Endothelial cell of umbilical vein (primary cell): ENCODE results near the gene TBC1D13. TPM values are rescaled to one million over a fixed set of nuclear protein-coding genes. Genes with fewer than 3 reads are reported as not detected.

Source experiments
- BruUV-seq: library from RNA; stranded (reverse); fragments of 400-500 nt; replicated peaks from 2 replicates; lab custom pipeline; 2021; lab: Mats Ljungman, UMichigan
- CTCF ChIA-PET: fragments of 300-600, 350-600 bp; sonication (Branson Sonifier 250); formaldehyde crosslinking; loops from one replicate; lab custom pipeline; 2021; ENCODE audit warnings: antibody characterized with exemption, inconsistent platforms; lab: Charles Lee
- POLR2A ChIA-PET: fragments of 300-600, 350-600 bp; sonication (Branson Sonifier 250); formaldehyde crosslinking; loops from one replicate; lab custom pipeline; 2021; ENCODE audit warnings: antibody characterized with exemption, inconsistent platforms; lab: Charles Lee
- DNase-seq: peaks from one replicate; pipeline ENCODE4 v3.0.0-alpha.2; 2011; ENCODE audit warnings: low read depth, low spot score
- FAIRE-seq: peaks from 2 replicates; lab custom pipeline; 2011; peaks lifted over from hg19 to GRCh38; lab: Jason Lieb, UNC
- H2AFZ ChIP-seq: 2 replicates; pipeline ENCODE4 v1.6.0; 2012; ENCODE audit warnings: low read depth, low read length, control low read depth, inconsistent platforms
- H3K27ac ChIP-seq: 2 replicates; pipeline ENCODE4 v1.5.1; 2011; ENCODE audit warnings: low read depth, mild to moderate bottlenecking, control low read depth, low read length, moderate library complexity; ENCODE audit not compliant: insufficient read depth
- H3K27me3 ChIP-seq, 2 experiments: 2 replicates each; pipeline versions ENCODE4 v1.6.0 to v1.6.1; 2011; ENCODE audit warnings: low read length in 2 of 2, mixed read lengths in 1 of 2; ENCODE audit not compliant: control insufficient read depth in 2 of 2, insufficient read depth in 2 of 2
- H3K36me3 ChIP-seq, 2 experiments: 2 replicates in 1 of 2; 3 replicates in 1 of 2; pipeline ENCODE4 v1.5.1; 2011; ENCODE audit warnings: low read length in 2 of 2, mild to moderate bottlenecking in 1 of 2, moderate library complexity in 1 of 2; ENCODE audit not compliant: control insufficient read depth in 2 of 2, insufficient read depth in 2 of 2; ENCODE audit errors: extremely low read depth in 1 of 2
- H3K4me1 ChIP-seq: 3 replicates; pipeline ENCODE4 v1.5.1; 2011; ENCODE audit warnings: mild to moderate bottlenecking, low read length; ENCODE audit not compliant: control insufficient read depth, insufficient read depth; ENCODE audit errors: extremely low read depth
- H3K4me2 ChIP-seq: 2 replicates; pipeline ENCODE4 v1.6.1; 2011; ENCODE audit warnings: low read length, control low read depth, mixed read lengths; ENCODE audit not compliant: insufficient read depth
- H3K4me3 ChIP-seq, 3 experiments: fragments of 200-600 bp in 1 of 3; sonication (generic), shearing (Covaris generic) in 1 of 3; replicated peaks in 1 of 3; 2 replicates each; pipeline ENCODE4 v1.5.1; 2011 to 2016; ENCODE audit warnings: control low read depth in 3 of 3, low read length in 3 of 3, mild to moderate bottlenecking in 2 of 3, inconsistent platforms in 1 of 3, low read depth in 1 of 3, moderate library complexity in 1 of 3; ENCODE audit not compliant: insufficient read depth in 1 of 3
- H3K79me2 ChIP-seq: 2 replicates; pipeline ENCODE4 v1.6.0; 2012; ENCODE audit warnings: low read length, inconsistent platforms; ENCODE audit not compliant: control insufficient read depth, insufficient read depth
- H3K9ac ChIP-seq: replicated peaks from 2 replicates; pipeline ENCODE3; 2011; ENCODE audit warnings: low read length, control low read depth; ENCODE audit not compliant: insufficient read depth; ENCODE audit errors: extremely low read depth
- H3K9me1 ChIP-seq: replicated peaks from 3 replicates; pipeline ENCODE4 v1.6.0; 2011; ENCODE audit warnings: mild to moderate bottlenecking, low read length; ENCODE audit not compliant: control insufficient read depth, insufficient read depth; ENCODE audit errors: extremely low read depth
- H3K9me3 ChIP-seq: replicated peaks from 2 replicates; pipeline ENCODE4 v1.5.1; 2012; ENCODE audit warnings: low read length, inconsistent platforms; ENCODE audit not compliant: control insufficient read depth, insufficient read depth
- H4K20me1 ChIP-seq: replicated peaks from 2 replicates; pipeline ENCODE3; 2011; ENCODE audit warnings: mild to moderate bottlenecking, low read length; ENCODE audit not compliant: control insufficient read depth, insufficient read depth; ENCODE audit errors: extremely low read depth
- CTCF ChIP-seq, 2 donors: IDR thresholded peaks; 1 replicate in 1 of 2; 2 replicates in 1 of 2; pipeline ENCODE4 v1.5.1; 2011; ENCODE audit warnings: low read length in 2 of 2, mild to moderate bottlenecking in 2 of 2, moderate library complexity in 2 of 2, control low read depth in 1 of 2, inconsistent platforms in 1 of 2, low read depth in 1 of 2; ENCODE audit not compliant: insufficient read depth in 1 of 2; ENCODE audit errors: extremely low read depth in 1 of 2
- EZH2 ChIP-seq: IDR thresholded peaks from 2 replicates; pipeline ENCODE4 v1.6.1; 2012; ENCODE audit warnings: borderline replicate concordance, low read depth, mild to moderate bottlenecking, moderate library complexity, low read length, inconsistent platforms; ENCODE audit not compliant: severe bottlenecking
- FOS ChIP-seq: IDR thresholded peaks from 2 replicates; pipeline ENCODE4 v1.6.1; 2011; ENCODE audit warnings: mild to moderate bottlenecking, low read length, moderate library complexity, borderline replicate concordance; ENCODE audit not compliant: insufficient read depth
- GATA2 ChIP-seq: IDR thresholded peaks from 2 replicates; pipeline ENCODE4 v1.7.0; 2011; ENCODE audit warnings: low read depth, mild to moderate bottlenecking, moderate library complexity, mixed read lengths, low read length; ENCODE audit not compliant: insufficient read length, insufficient read depth
- MAX ChIP-seq: IDR thresholded peaks from 2 replicates; pipeline ENCODE4 v1.6.1; 2011; ENCODE audit not compliant: insufficient read depth, insufficient read length
- MYC ChIP-seq: IDR thresholded peaks from one replicate; pipeline ENCODE4 v1.6.1; 2011; ENCODE audit warnings: mild to moderate bottlenecking, low read depth, low read length
- POLR2AphosphoS5 ChIP-seq: IDR thresholded peaks from 2 replicates; pipeline ENCODE4 v1.6.1; 2012; ENCODE audit warnings: low read depth, mild to moderate bottlenecking, control low read depth, low read length, moderate library complexity; ENCODE audit not compliant: insufficient read depth
- dilution Hi-C: fragments of 300-500 bp; cut with MboI; formaldehyde crosslinking; loops from one replicate; pipeline ENCODE4 v1.15.0; 2019; ENCODE audit warnings: low sequenced_read_pairs; ENCODE audit not compliant: extremely low pct_ligation_motif_present
- intact Hi-C: fragments of 100-400 bp; cut with micrococcal nuclease; formaldehyde crosslinking; loops from one replicate; pipeline ENCODE4 v1.10.0; 2022
- polyA plus RNA-seq, 4 experiments: library from polyadenylated mRNA; depleted of rRNA in 3 of 4; stranded (reverse) in 3 of 4; unstranded in 1 of 4; fragments of >200 nt; gene quantifications; 2 replicates each; pipeline versions ENCODE4 v1.2.1 to v1.2.3, GENCODE V29; 2011 to 2012; ENCODE audit warnings: missing spikeins in 1 of 4
- total RNA-seq: library from RNA; stranded (reverse); gene quantifications from 2 replicates; pipeline ENCODE4 v1.2.3, GENCODE V29; 2021

The TBC1D13 gene
- total and polyA plus RNA-seq, 2 donors (not counting 3 experiments of a cell fraction or from before 2014, with no cell fraction given), result 35.1 to 41.9 TPM

- no peaks in the 10 kb centered on the region for H4K20me1 ChIP-seq
- peaks cover 10 to 41% of the 10 kb centered on the region in 2 experiments for H3K36me3 ChIP-seq
- H3K4me3 ChIP-seq, result no peak overlapping the region
- H3K9ac ChIP-seq, result no peak overlapping the region
- H3K4me2 ChIP-seq, result no peak overlapping the region
- dilution Hi-C loops, result no loop called here
- DNase-seq, result no peak
- TF ChIP-seq GATA2, result no peak
- TF ChIP-seq MAX, result no peak
- TF ChIP-seq EZH2, result no peak
- no peak for TF ChIP-seq MYC
- no peak for TF ChIP-seq POLR2AphosphoS5
- TF ChIP-seq CTCF (IDR thresholded peaks at IDR 0.05; ENCODE audit: extremely low read depth in 1 of 2, insufficient read depth in 1 of 2, low read depth in 1 of 2, low read length in 2 of 2), result no peak
- no peak for TF ChIP-seq FOS
- BruUV-seq, result no TSS peak
- no peaks in the 10 kb centered on the region for H3K9me3 ChIP-seq
- no peak overlapping the region for H2AFZ ChIP-seq
- no peaks in the 10 kb centered on the region for H3K27me3 ChIP-seq
- no peaks in the 10 kb centered on the region for H3K4me1 ChIP-seq
- no peak for FAIRE-seq
- no peaks in the 10 kb centered on the region for H3K9me1 ChIP-seq
- POLR2A ChIA-PET, result no interaction called here
- no peak overlapping the region for H3K27ac ChIP-seq
- intact Hi-C loops, result no loop called here
- CTCF ChIA-PET, result interaction anchor here (0.7 to 1.2 kb wide), 2 partner anchors 10 to 413 kb away, joined by 3 to 4 read pairs; no protein-coding TSS in a partner anchor
- no peaks in the 10 kb centered on the region for H3K79me2 ChIP-seq
Measured at GRCh38 chr9:128800061-128800460, 13.0 kb downstream of the TBC1D13 start.
